ENCODE measurements around the gene RXYLT1.

DNA sequence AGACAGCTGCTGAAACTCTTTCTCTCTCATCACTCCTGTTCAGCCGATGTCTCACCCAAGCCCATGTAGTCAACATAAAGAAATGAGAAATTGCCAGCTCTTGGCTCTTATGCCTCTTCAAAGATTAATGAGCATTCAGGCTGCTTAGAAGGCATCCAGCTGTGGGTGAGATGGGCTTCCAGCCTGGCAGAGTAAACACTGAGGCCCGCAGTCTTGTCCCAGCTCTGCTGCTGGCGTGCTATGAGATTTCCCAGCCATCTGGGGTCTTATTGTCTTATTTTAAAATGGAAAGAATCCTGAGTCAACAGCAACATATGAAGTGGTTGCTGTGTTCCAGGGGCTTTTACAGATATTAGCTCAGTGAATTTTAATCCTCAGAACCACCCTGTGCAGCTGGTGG, 12.6 kb downstream of the RXYLT1 start:
- TF ChIP-seq, protein P1, sequence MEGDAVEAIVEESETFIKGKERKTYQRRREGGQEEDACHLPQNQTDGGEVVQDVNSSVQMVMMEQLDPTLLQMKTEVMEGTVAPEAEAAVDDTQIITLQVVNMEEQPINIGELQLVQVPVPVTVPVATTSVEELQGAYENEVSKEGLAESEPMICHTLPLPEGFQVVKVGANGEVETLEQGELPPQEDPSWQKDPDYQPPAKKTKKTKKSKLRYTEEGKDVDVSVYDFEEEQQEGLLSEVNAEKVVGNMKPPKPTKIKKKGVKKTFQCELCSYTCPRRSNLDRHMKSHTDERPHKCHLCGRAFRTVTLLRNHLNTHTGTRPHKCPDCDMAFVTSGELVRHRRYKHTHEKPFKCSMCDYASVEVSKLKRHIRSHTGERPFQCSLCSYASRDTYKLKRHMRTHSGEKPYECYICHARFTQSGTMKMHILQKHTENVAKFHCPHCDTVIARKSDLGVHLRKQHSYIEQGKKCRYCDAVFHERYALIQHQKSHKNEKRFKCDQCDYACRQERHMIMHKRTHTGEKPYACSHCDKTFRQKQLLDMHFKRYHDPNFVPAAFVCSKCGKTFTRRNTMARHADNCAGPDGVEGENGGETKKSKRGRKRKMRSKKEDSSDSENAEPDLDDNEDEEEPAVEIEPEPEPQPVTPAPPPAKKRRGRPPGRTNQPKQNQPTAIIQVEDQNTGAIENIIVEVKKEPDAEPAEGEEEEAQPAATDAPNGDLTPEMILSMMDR (conservative IDR thresholded peaks at IDR 0.05), result no peak
- TF ChIP-seq ZFX (IDR thresholded peaks at IDR 0.05), result no peak

Data from C4-2B (cell line).